GM20431 (cell line): ENCODE measurements around the gene SDK1.

Source experiments
- in situ Hi-C: fragments of 300-500 bp; cut with MseI, MboI; formaldehyde crosslinking; loops from one replicate; pipeline ENCODE4 v1.15.0; 2020; ENCODE audit warnings: low sequenced_read_pairs; ENCODE audit not compliant: unreplicated experiment

Gene SDK1

GRCh38 chr7:3393862-3394261 is 92.8 kb downstream of the SDK1 start:
- in situ Hi-C loops: no loop called here

GRCh38 chr7:3397324-3397723 is 96.3 kb downstream of the SDK1 start:
- in situ Hi-C loops: no loop called here

GRCh38 chr7:3399858-3400257 is 98.8 kb downstream of the SDK1 start:
- in situ Hi-C loops: no loop called here

- in situ Hi-C loops: no loop called here
These were observed 103.4 kb downstream of the SDK1 start for GRCh38 chr7:3404501-3404900.

GRCh38 chr7:3408814-3409595 is 108.0 kb downstream of the SDK1 start:
- in situ Hi-C loops: no loop called here

GRCh38 chr7:3412871-3413270 is 111.8 kb downstream of the SDK1 start:
- in situ Hi-C loops: no loop called here

GRCh38 chr7:3415861-3416312 is 114.8 kb downstream of the SDK1 start:
- in situ Hi-C loops: no loop called here

- in situ Hi-C loops: no loop called here
These were observed 115.4 kb downstream of the SDK1 start for GRCh38 chr7:3416453-3416852.

GRCh38 chr7:3425087-3425486 is 124.0 kb downstream of the SDK1 start:
- in situ Hi-C loops: no loop called here

- in situ Hi-C loops: no loop called here
These were observed 125.0 kb downstream of the SDK1 start for GRCh38 chr7:3426064-3426463.

- in situ Hi-C loops: no loop called here
These were observed 126.9 kb downstream of the SDK1 start for GRCh38 chr7:3427957-3428356.

- in situ Hi-C loops: no loop called here
These were observed 128.9 kb downstream of the SDK1 start for GRCh38 chr7:3429981-3430380.

GRCh38 chr7:3430588-3430987 is 129.5 kb downstream of the SDK1 start:
- in situ Hi-C loops: no loop called here

GRCh38 chr7:3431306-3431705 is 130.3 kb downstream of the SDK1 start:
- in situ Hi-C loops: no loop called here

GRCh38 chr7:3432911-3433310 is 131.9 kb downstream of the SDK1 start:
- in situ Hi-C loops: no loop called here

GRCh38 chr7:3434611-3435010 is 133.6 kb downstream of the SDK1 start:
- in situ Hi-C loops: no loop called here

GRCh38 chr7:3436112-3436511 is 135.1 kb downstream of the SDK1 start:
- in situ Hi-C loops: no loop called here

- in situ Hi-C loops: no loop called here
These were observed 135.7 kb downstream of the SDK1 start for GRCh38 chr7:3436746-3437145.

GRCh38 chr7:3437467-3437866 is 136.4 kb downstream of the SDK1 start:
- in situ Hi-C loops: no loop called here

GRCh38 chr7:3438352-3438751 is 137.3 kb downstream of the SDK1 start:
- in situ Hi-C loops: no loop called here

GRCh38 chr7:3439333-3440030 is 138.4 kb downstream of the SDK1 start:
- in situ Hi-C loops: no loop called here

GRCh38 chr7:3440509-3440908 is 139.5 kb downstream of the SDK1 start:
- in situ Hi-C loops: no loop called here
